Endothelial cell of hepatic sinusoid (primary cell): ENCODE measurements around the gene SYN1.

Experiments used
- in situ Hi-C: cut with HindIII; loops from 2 replicates; pipeline ENCODE4 v1.10.0; 2017; ENCODE audit warnings: low sequenced_read_pairs

The SYN1 gene

GRCh38 chrX:47574076-47574546, 45.5 kb downstream of the SYN1 start:
- in situ Hi-C loops = no loop called here

GRCh38 chrX:47573341-47574075, 46.1 kb downstream of the SYN1 start:
- in situ Hi-C loops = no loop called here

GRCh38 chrX:47572773-47573340, 46.8 kb downstream of the SYN1 start:
- in situ Hi-C loops = no loop called here

GRCh38 chrX:47571896-47572295, 47.8 kb downstream of the SYN1 start:
- in situ Hi-C loops = no loop called here

- in situ Hi-C loops = no loop called here
Measured at GRCh38 chrX:47571215-47571614, 48.4 kb downstream of the SYN1 start.

- in situ Hi-C loops = no loop called here
Measured at GRCh38 chrX:47570794-47571193, 48.9 kb downstream of the SYN1 start.

GRCh38 chrX:47568656-47569295, 50.9 kb downstream of the SYN1 start:
- in situ Hi-C loops = no loop called here

- in situ Hi-C loops = no loop called here
Measured at GRCh38 chrX:47566841-47567240, 52.8 kb downstream of the SYN1 start.

- in situ Hi-C loops = no loop called here
Measured at GRCh38 chrX:47564438-47565085, 55.1 kb downstream of the SYN1 start.

GRCh38 chrX:47563801-47564315, 55.8 kb downstream of the SYN1 start:
- in situ Hi-C loops = no loop called here

GRCh38 chrX:47562615-47563243, 56.9 kb downstream of the SYN1 start:
- in situ Hi-C loops = no loop called here

GRCh38 chrX:47561659-47562151, 58.0 kb downstream of the SYN1 start:
- in situ Hi-C loops = no loop called here

GRCh38 chrX:47560934-47561658, 58.6 kb downstream of the SYN1 start, which contains the start of gene ARAF:
Gene ARAF, plus strand, starts transcription at chrX:47561205. Its CDS starts 1,763 bp downstream, at chrX:47562968.
- in situ Hi-C loops = no loop called here

- in situ Hi-C loops = no loop called here
Measured at GRCh38 chrX:47560179-47560933, 59.3 kb downstream of the SYN1 start.

GRCh38 chrX:47558436-47558835, 61.2 kb downstream of the SYN1 start:
- in situ Hi-C loops = no loop called here

- in situ Hi-C loops = no loop called here
Measured at GRCh38 chrX:47556045-47556623, 63.5 kb downstream of the SYN1 start.

- in situ Hi-C loops = no loop called here
Measured at GRCh38 chrX:47543496-47543895, 76.2 kb downstream of the SYN1 start.

GRCh38 chrX:47540754-47541538, 78.7 kb downstream of the SYN1 start:
- in situ Hi-C loops = no loop called here
